Activated T-cell treated with anti-CD3 and anti-CD28 coated beads for 48 hours (primary cell): Measurements from ENCODE around the gene C17orf107.

Experiments used
- DNase-seq: peaks from one replicate; pipeline ENCODE4 v3.0.0-alpha.2; 2020; ENCODE audit warnings: low read depth

The C17orf107 gene

DNA sequence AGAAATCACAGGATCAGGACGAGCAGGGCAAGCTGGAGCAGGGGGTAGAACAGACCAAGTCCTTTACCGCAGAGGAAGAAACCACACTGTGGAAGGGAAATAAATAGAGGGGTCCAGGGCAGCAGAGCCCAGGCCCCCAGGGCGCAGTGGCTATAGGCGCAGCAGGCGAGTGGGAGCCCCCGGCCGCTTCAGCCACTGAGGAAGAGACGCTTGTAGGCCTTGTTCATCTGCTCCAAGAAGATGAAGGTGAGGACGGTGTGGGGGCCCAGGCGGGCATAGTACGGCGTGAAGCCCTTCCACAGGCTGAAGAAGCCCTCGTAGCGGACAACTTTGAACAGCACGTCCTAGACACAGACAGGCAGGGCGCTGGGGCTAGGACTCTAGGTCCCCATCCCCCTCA, 38.2 kb downstream of the C17orf107 start:
- DNase-seq = no peak

DNA sequence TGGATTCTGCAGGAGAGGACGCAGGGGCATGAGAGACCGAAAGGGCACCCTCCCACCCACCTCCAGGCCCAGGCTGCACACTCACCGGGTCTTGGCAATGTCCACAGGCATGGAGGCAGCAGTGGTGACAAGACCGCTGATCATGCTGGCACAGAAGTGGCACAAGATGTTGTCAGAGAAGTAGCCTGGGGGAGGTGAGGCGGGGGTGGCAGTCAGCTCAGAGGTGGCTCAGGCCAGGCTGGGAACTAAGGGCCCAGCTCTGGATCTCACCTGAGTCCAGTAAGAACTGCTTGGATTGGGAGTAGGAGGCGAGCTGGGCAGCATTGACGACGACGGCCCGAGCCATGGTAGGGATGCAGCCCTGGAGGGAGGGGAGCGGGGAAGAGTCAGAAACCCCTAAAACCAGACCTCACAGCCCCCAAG, 38.7 kb downstream of the C17orf107 start:
- no peak for DNase-seq

DNA sequence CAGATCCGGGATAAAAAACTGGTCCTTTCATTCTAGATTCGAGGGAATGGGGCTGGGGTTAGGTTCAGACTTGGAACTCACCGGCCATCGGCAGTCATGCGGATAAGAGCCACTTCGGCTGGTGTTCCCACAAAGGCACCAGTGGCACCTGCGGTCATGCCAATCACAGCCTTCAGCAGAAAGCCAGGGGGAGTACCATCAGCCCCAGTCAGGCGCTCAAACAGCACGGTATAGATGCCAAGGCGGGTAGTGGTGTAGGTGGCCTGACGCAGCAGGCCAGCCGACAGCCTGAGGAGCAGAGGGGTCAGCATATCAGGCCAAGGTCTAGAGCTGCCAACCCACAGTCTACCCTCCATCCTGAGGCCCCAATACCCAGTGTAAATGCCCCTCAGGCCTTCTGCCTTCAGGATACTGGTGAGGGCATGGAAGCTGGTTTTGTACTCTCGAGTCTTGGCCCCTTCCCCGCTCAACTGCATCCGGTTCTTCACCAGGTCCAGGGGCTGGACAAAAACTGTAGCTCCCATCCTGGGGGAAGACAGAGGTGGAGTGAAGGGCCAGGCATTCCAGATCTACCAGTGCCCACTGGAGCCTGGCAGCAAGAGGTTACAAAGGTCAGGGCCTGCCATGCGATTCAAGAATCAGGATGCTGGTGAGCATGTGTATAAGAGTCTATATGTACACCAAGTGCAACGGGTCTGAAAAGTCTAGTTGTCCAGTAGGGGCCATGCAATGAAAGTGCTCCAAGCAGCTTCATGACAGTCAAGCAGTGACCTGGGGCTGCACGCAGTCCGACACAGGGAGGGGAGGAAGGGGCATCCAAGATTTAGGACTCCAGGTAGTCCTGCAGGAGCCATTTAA, 39.6 kb downstream of the C17orf107 start:
- no peak for DNase-seq

DNA sequence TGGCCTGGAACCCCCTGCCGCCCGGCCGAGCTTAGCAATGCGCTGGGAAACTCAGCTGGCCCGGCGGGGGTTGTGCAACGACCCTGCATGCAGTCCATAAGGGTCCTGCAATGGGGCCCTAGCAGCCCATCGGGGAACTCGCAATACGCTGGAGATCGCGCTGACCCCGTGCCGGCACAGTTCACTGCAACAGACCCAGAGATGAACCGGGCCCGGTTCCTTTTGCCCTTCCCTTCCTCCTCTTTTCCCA, 40.1 kb downstream of the C17orf107 start:
- DNase-seq = no peak

DNA sequence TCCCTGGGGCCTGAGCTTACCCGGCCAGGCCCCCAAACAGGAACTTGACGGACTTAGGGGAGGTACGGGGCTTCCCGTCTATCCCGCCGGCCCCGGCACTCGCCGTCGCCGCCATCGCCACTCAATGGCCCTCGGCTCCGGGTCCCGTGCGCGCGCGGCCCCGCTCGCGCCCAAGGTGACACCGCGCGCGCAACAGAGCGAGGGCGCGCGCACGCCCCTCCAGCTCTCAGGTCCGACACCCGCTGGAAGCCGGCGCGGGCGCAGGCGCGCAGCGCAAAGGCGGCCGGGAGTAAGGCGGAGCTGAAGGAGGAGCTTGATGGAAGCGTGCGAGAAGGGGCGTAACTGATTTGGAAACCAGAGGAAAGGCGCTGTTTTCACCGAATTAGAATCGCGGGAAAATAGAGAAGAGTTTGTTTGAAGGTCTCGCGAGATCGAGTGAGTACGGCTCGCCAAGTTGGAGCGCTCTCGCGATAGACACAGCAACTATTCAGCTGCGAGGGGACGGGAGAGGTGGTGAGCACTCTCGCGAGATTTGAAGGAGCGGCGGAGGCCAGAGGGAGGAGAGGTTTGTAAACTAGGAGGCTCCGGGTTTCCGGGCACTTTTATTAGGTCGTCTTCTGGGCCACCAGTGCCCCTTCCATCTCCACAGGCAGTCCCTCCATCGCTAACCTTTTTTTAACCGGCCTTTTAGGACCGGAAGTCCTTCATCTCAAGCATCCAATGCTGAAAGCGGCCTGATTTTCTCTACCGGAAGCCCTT, 40.6 kb downstream of the C17orf107 start, which contains the start of the genes RNF167 and SLC25A11:
Gene RNF167, plus strand, starts transcription at position 473 of the 759 bp plus-strand sequence. CDS start 642 bp downstream, outside the sequence.
Gene SLC25A11, minus strand, starts transcription at position 251 of the 759 bp plus-strand sequence. Its CDS starts 136 bp downstream, at position 115.
- peak; percentile 97 for DNase-seq

DNA sequence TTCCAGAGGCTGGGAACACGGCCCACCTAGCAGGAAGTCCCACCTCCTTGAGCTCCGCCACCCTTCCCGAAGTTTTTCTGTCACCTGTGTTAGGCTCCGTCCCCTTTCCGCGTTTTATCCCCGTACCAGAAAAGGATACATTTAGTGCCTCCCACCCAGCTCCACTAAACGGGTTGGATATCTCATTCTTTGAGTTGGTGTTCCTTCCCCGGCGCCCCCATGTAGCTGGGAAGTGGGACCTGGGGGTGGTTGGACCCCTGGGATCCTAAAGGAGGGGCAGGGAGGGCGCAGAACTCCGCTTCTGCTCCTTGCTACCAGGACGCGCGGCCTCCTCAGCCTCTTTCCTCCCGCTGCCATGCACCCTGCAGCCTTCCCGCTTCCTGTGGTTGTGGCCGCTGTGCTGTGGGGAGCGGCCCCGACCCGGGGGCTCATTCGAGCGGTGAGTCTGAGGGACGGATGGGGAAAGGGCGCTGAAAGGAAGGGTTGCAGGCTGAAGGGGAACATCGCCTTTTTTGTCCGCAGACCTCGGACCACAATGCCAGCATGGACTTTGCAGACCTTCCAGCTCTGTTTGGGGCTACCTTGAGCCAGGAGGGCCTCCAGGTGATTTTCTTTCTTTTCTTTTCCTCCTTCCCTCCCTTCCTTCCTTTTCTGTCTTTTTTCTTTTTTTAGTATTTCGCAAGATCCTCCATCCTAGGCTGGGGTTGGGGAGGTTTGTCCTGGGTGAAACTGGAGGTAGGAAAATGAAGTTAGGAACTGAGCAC, 41.4 kb downstream of the C17orf107 start:
- peak; percentile 43 for DNase-seq

DNA sequence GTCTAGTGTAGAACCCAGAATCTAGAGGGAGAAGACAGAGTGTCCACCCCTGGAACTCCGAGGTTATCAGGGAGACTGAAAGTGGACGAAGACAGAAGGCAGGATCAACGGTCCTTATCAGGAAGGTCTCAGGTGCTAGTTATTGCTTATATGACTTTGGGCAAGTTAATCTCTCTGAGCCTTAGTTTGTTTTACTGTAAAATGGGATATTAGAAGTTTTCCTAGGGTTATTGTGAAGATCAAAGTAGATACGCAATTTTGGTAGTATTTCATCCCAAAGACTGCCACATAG, 41.9 kb downstream of the C17orf107 start:
- no peak for DNase-seq

DNA sequence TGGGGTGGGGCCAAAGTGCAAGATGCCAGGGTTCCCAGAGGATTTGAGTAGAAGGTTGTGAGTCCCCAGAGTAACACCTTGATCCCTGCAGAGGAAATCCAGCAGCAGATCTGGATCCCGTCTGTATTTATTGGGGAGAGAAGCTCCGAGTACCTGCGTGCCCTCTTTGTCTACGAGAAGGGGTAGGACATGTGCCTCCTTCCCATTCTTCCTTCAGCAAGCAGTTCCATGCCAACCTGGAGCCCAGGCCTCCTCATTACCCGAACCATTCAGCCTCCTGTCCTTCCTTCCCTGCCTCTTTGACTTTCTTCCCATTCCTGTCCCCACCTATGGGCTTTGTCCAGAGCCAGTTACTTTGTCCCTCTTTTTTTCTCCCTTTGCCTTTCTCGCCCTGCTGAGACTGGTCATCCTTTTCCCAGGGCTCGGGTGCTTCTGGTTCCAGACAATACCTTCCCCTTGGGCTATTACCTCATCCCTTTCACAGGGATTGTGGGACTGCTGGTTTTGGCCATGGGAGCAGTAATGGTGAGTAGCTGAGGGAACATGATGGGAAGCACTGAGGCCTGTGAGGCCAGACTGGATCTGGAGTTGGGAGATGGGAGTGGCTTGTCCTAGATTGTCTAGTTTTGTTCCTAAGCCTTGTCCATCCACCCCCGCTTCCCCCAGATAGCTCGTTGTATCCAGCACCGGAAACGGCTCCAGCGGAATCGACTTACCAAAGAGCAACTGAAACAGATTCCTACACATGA, 43.6 kb downstream of the C17orf107 start:
- no peak for DNase-seq

DNA sequence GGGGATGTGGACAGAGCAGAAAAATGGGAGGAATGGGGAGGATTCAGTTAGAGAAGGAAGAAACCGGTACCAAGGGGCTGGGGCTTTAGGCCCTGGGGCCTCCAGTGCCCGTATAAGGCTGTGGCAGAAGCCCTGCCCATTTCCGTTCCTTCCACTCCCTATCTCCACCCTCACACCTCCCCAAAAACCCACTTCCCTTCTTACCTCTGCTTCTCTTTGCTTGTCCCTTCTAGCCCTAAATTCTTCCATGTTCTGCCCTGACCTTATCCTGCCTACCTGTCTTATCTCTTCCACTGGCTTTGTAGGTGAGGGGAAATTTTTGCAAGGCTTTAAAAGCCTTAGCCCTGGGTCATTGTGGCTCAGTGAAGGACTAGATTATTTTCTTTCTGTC, 44.8 kb downstream of the C17orf107 start:
- DNase-seq = peak; percentile 42

DNA sequence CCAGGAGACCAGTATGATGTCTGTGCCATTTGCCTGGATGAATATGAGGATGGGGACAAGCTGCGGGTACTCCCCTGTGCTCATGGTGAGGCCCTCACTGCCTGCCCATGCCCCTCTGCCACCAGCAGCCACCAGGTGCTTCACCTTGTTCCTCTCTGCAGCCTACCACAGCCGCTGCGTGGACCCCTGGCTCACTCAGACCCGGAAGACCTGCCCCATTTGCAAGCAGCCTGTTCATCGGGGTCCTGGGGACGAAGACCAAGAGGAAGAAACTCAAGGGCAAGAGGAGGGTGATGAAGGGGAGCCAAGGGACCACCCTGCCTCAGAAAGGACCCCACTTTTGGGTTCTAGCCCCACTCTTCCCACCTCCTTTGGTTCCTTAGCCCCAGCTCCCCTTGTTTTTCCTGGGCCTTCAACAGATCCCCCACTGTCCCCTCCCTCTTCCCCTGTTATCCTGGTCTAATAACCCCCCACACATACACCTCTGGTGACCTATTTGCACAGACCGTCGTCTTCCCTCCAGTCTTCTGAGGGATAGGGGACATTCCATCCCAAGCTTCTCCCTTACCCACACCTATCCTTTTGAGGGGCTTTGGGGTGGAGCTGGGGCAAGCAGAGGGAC, 45.3 kb downstream of the C17orf107 start:
- peak; percentile 44 for DNase-seq

DNA sequence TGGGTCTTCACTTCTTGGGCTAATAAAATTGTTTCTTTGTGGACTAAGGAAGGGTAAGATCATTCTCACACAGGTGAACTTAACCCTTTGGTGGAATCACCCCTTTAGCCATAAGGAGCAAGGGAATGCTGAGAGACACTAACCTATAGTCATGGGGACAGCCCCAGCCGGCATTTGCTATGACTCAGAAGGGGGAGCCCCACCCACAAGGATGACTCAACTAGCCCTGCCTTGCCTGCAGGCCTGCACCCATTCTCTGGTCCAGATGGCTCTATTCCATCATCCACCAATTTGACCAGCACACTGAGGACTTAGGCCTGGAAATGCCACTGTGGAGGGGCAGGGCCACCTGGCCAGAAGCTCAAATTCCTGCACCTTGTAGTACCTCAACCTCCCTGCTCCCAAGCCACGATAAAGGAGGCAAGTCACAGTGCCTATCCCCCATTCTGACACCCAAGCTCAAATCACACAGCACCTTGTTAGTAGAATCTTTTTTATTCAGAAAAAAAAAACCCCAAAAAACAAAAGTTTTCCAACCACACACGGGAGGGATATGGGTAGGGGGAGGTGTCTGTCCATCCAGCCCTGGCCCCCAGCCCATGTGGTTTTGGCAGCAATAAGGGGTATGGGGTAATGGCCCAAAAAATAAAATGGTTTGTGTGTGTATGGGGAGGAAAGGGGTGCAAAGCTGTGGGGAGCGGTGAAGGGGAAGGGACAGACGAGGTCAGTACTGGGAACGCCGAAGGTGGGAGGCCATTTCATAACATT, 46.0 kb downstream of the C17orf107 start:
- DNase-seq = peak; percentile 80

DNA sequence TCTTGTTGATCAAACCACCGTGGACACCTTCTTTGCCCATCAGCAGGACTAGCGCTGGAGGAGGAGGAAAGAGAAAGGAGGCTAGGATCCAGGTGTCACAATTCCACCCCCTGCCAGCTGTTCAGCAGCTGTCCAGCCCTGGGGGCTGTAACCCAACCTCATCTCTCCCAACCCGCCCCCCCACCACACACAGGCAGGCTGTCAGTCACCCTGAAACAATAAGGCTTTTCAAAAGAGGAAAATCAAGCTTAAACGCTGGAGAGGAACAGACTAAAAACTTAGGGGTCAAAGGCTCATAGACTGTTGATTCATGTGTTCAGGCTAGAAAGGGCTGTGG, 46.6 kb downstream of the C17orf107 start:
- DNase-seq = no peak

DNA sequence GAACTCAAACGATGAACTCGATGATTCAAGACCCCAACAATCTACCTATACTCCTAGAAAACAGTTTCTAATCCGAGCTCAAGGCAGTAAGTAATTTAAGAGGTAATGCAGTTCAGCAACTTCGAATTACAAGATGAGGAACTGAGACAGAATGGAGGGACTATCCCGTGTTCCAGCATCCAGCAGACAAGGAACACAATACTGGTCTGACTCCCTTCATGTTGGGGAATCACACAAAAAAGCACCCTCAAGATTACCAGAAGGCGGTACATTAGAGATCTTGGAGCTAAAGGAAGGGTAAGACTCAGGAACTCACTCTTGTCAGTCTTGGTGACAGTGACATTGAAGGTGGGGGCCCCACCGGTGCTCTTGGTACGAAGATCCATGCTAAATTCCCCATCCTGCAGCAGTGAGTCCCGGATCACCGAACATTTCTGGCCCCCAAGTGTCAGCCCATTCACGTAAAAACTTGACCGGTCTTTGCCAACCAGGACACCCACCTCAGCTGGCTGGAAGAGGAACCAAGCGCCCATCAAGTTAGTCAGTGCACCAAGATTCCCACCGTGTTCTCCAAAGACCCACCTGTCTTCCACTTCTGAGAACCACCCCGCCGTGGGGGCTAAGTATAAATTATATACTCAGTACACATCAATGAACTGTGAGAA, 47.1 kb downstream of the C17orf107 start:
- DNase-seq = no peak

DNA sequence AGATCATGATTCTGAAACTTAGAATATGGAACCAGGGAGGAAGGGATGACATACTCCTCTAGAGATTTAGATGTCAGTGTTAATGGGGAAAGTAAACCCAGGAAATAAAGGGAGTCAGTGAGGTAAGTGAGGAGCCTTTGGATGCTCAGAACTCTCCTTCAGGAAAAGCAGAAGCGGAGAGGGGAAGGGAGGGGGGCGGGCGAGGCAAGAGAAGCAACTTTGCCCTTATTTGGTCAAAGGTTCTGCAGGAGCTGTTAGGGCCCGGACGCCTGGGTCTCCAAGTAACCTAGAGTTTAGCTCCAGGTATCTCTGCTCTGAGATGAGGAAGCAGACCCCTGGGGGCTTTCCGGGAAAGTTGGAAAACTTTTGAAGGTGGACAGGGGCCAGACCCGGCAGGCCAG, 47.7 kb downstream of the C17orf107 start:
- DNase-seq = no peak

DNA sequence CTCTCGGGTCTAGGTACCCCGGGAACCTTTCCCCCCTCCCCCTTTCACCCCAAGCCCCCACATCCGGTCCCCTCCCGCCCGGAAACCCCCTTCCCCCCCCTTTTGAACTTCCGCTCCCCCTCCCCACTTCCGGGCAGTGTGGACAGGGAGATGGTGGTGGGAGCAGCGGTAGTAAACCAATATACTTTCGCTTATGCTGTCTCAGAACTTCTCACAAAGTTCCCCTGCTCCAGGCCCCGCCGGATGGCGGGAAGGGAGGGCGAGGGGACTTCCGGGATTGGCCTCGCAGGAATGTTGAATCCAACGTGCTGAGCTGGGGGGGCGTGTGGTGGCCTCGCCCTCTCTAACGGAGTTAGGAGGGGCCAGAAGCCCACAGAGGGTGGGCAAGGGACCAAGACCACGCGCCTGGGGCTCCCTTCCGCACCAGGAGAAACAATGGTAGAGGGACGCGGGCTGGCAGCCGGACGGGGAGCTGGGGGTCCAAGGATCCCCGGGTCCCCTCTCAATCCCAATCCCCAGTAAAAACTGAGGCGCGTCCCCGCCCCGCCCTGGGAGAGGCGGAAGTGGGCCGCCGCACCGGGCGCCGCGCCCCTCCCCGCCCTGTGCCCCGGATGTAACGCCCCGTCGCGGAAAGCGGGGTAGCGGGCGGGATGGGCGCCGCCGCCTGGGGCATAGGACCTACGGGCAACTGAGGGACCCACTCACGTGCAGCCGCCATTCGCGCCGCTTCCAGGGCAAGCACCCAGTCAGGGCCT, 48.3 kb downstream of the C17orf107 start:
- DNase-seq = peak; percentile 67

DNA sequence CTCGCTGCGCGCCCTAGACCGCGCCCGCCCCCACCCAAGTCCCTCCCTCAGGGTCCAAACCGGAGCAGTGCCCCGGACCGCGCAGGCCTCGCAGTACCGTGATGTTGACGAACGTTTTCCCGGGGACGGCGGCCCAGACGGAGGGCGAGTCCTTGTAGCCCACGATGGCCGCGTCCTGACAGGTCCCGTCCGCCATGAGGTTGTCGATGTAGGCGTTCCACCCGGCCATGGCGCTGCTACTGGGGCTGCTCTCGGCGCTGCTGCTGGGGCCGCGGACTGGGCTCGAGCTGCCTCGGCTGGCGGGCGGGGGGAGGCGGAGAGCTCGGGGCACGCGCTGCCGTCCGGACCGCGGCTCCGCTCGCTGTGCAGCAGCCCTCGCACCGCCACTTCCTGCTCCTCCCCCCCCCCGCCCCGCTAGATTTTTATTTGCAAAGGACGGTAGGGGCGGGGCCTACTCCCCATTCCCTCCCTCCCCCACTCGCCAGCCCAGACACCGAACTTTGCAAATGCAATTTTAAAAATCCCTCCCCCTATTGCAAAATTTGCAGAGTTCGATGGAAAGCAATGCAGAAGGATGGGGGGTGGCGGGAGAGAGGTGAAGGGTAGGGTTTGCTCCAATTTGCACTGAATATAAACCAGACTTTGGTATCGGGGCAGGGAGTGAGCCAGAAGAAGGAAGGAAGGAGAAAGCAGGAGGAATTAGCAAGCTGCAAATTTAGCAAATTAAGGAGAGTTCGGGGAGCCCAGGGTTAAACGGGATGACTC, 49.0 kb downstream of the C17orf107 start, which contains the start of gene PFN1:
Gene PFN1, minus strand, starts transcription at position 365 of the 765 bp plus-strand sequence. Its CDS starts 136 bp downstream, at position 229.
- DNase-seq = peak; percentile 89

DNA sequence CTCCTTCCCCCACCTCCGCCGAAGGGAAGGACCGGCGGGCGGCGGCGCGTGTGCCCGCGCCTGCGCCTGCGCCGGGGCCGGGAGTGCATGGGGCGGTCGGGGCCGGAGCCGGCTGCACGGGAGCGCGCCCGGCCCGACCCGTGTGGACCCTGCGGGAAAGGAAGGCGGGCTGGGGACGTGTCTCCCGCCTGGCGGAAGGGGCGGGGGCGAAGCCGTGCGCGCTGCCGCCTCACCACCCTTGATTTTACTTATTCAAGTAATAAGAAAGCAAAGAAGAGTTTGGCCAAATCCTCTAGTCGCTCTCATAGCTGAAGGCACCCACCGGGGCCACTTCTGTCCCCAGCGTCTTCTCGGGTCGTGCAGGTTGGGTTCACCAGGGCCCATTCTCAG, 49.6 kb downstream of the C17orf107 start:
- peak; percentile 83 for DNase-seq

DNA sequence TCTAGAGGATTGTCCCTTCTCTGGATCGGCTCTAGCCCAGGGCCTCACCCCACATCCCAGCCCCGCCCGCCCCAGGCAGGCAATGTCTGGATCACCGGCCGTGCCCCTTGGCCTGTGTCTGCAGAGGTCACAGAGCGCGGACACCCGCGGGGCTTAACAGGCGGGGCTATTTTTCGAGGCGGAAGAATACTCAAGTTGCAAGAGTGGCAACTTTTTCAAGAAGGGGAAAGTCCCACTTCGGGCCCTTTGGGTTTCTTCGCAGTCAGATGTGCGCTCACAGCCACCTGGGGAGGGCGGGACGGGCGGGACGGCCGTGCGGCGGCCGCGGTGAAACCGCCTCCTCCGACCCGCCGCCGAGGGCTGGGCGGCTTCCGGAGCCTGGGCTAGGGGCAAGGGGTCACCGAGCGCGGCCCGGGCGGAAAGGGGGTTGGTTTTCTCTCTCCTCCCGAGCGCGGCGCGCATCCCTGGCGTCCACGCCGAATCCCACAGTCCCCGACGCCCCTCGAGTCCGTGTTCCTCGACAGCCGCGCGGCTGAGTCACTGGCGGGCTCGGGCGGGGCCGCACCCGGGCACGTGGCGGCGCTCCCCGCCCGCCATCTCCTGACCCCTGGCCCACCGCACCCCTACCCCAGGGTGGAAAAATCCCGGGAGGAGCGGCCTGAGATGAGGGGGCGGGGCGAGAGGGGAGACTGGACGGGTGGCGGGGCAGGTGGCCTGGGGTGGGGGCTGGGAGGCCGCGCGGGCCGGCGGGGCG, 50.2 kb downstream of the C17orf107 start:
- peak; percentile 74 for DNase-seq
